Measurements from ENCODE around the gene ATXN7. TPM values are rescaled to one million over a fixed set of nuclear protein-coding genes. Genes with fewer than 3 reads are reported as not detected.

The ATXN7 gene
- total and polyA plus RNA-seq, 10 of the 15 experiments (the other 5 are each of a cell fraction or from before 2014, with no cell fraction given), result 0.83 to 24.6 (median 8.5) TPM

- H3K4me3 ChIP-seq, result no peak overlapping the region
- intact Hi-C loops (cut with micrococcal nuclease; ENCODE audit: unreplicated experiment) (no loop called here), in situ Hi-C loops (cut with MboI) (no loop called here)
- peaks cover 49% of the 10 kb centered on the region for H3K79me2 ChIP-seq (ENCODE audit: control insufficient read depth, insufficient read depth, low read length)
- ChIA-PET RAD21 (ENCODE audit: unreplicated experiment) (no interaction called here), CTCF (interaction anchor here (1.0 to 1.2 kb wide), 2 partner anchors 13 to 111 kb away, joined by 3 read pairs; no protein-coding TSS in a partner anchor), SMC1A (ENCODE audit: uncharacterized antibody, unreplicated experiment) (interaction anchor here (2.0 kb wide), 1 partner anchor 84 kb away, joined by 4 read pairs; no protein-coding TSS in a partner anchor), POLR2A (no interaction called here)
- H3K36me3 ChIP-seq (ENCODE audit: control insufficient read depth in 2 of 2, insufficient read depth in 2 of 2, low read length in 1 of 2), result no peaks in the 10 kb centered on the region
- WGBS (ENCODE audit: insufficient coverage, insufficient replicate concordance, low lambda C conversion rate, missing lambda C conversion rate), result 100% methylated on average over 2 of the region's 2 CpGs
- FAIRE-seq, result no peak
- no peak for DNase-seq (ENCODE audit: low read depth, low spot score)
- no peak overlapping the region for H2AFZ ChIP-seq (ENCODE audit: control insufficient read depth, low read depth, low read length)
- TF ChIP-seq RCOR1 (conservative IDR thresholded peaks at IDR 0.05; ENCODE audit: low read depth, low read length) (no peak), JUND (IDR thresholded peaks at IDR 0.05; ENCODE audit: low read depth, low read length) (no peak), IRF4 (IDR thresholded peaks at IDR 0.05; ENCODE audit: low read depth, low read length) (no peak), RFX5 (IDR thresholded peaks at IDR 0.05; ENCODE audit: low read depth, low read length) (no peak), NRF1 (conservative IDR thresholded peaks at IDR 0.05; ENCODE audit: low read depth, low read length) (no peak)
- H4K20me1 ChIP-seq (ENCODE audit: control insufficient read depth, insufficient read depth), result no peaks in the 10 kb centered on the region
- no peak for ATAC-seq
- peaks cover 11% of the 10 kb centered on the region; the same call in 1 of the 2 replicates for H3K4me1 ChIP-seq (ENCODE audit: control insufficient read depth, insufficient read depth, low read length)
- H3K27ac ChIP-seq (ENCODE audit: control insufficient read depth, insufficient read depth), result no peak overlapping the region
- H3K27me3 ChIP-seq (replicated peaks in 1 of 2; ENCODE audit: control insufficient read depth in 2 of 2, insufficient read depth in 2 of 2, low read length in 1 of 2), result no peaks in the 10 kb centered on the region
- H3K9ac ChIP-seq (ENCODE audit: control insufficient read depth, insufficient read depth, low read length), result no peak overlapping the region
- no TSS peak for BruUV-seq (replicated peaks)
- H3K4me2 ChIP-seq (ENCODE audit: control insufficient read depth, insufficient read depth), result no peak overlapping the region
- H3K9me3 ChIP-seq (replicated peaks; ENCODE audit: control insufficient read depth, insufficient read depth, low read length), result no peaks in the 10 kb centered on the region
These were observed 6.4 kb upstream of the ATXN7 start for GRCh38 chr3:63857311-63857710.

GRCh38 chr3:63860776-63861175 lies 2.9 kb upstream of the ATXN7 start:
- POLR2A ChIA-PET, result interaction anchor here (0.9 kb wide), 2 partner anchors 9 to 16 kb away, joined by 3 to 4 read pairs; no protein-coding TSS in a partner anchor
- no peaks in the 10 kb centered on the region for H3K9me3 ChIP-seq (replicated peaks; ENCODE audit: control insufficient read depth, insufficient read depth, low read length)
- no peak overlapping the region for H2AFZ ChIP-seq (ENCODE audit: control insufficient read depth, low read depth, low read length)
- no peak overlapping the region for H3K4me2 ChIP-seq (ENCODE audit: control insufficient read depth, insufficient read depth)
- ATAC-seq (no peak), FAIRE-seq (no peak), DNase-seq (ENCODE audit: low read depth, low spot score) (no peak)
- intact Hi-C loops (cut with micrococcal nuclease; ENCODE audit: unreplicated experiment) (no loop called here), in situ Hi-C loops (cut with MboI) (no loop called here)
- CTCF ChIA-PET, result interaction anchor here (0.6 to 1.1 kb wide), 3 partner anchors 10 to 34 kb away, joined by 3 to 4 read pairs (median 3); no protein-coding TSS in a partner anchor
- 98% methylated on average over 3 of the region's 3 CpGs for WGBS (ENCODE audit: insufficient coverage, insufficient replicate concordance, low lambda C conversion rate, missing lambda C conversion rate)
- H3K79me2 ChIP-seq (ENCODE audit: control insufficient read depth, insufficient read depth, low read length), result peaks cover 68% of the 10 kb centered on the region
- no TSS peak for BruUV-seq (replicated peaks)
- SMC1A ChIA-PET (ENCODE audit: uncharacterized antibody, unreplicated experiment), result no interaction called here
- RAD21 ChIA-PET (ENCODE audit: unreplicated experiment), result no interaction called here
- H3K4me1 ChIP-seq (ENCODE audit: control insufficient read depth, insufficient read depth, low read length), result peaks cover 8% of the 10 kb centered on the region; the same call in 1 of the 2 replicates
- no peak overlapping the region for H3K4me3 ChIP-seq
- H3K27ac ChIP-seq (ENCODE audit: control insufficient read depth, insufficient read depth), result no peak overlapping the region
- H3K9ac ChIP-seq (ENCODE audit: control insufficient read depth, insufficient read depth, low read length), result no peak overlapping the region
- no peaks in the 10 kb centered on the region for H3K27me3 ChIP-seq (replicated peaks in 1 of 2; ENCODE audit: control insufficient read depth in 2 of 2, insufficient read depth in 2 of 2, low read length in 1 of 2)
- H4K20me1 ChIP-seq (ENCODE audit: control insufficient read depth, insufficient read depth), result no peaks in the 10 kb centered on the region
- no peaks in the 10 kb centered on the region for H3K36me3 ChIP-seq (ENCODE audit: control insufficient read depth in 2 of 2, insufficient read depth in 2 of 2, low read length in 1 of 2)
- TF ChIP-seq DPF2 (IDR thresholded peaks at IDR 0.05), result no peak
- no peak for TF ChIP-seq WRNIP1 (IDR thresholded peaks at IDR 0.05; ENCODE audit: borderline replicate concordance, low read depth, low read length)
- TF ChIP-seq, protein P1, sequence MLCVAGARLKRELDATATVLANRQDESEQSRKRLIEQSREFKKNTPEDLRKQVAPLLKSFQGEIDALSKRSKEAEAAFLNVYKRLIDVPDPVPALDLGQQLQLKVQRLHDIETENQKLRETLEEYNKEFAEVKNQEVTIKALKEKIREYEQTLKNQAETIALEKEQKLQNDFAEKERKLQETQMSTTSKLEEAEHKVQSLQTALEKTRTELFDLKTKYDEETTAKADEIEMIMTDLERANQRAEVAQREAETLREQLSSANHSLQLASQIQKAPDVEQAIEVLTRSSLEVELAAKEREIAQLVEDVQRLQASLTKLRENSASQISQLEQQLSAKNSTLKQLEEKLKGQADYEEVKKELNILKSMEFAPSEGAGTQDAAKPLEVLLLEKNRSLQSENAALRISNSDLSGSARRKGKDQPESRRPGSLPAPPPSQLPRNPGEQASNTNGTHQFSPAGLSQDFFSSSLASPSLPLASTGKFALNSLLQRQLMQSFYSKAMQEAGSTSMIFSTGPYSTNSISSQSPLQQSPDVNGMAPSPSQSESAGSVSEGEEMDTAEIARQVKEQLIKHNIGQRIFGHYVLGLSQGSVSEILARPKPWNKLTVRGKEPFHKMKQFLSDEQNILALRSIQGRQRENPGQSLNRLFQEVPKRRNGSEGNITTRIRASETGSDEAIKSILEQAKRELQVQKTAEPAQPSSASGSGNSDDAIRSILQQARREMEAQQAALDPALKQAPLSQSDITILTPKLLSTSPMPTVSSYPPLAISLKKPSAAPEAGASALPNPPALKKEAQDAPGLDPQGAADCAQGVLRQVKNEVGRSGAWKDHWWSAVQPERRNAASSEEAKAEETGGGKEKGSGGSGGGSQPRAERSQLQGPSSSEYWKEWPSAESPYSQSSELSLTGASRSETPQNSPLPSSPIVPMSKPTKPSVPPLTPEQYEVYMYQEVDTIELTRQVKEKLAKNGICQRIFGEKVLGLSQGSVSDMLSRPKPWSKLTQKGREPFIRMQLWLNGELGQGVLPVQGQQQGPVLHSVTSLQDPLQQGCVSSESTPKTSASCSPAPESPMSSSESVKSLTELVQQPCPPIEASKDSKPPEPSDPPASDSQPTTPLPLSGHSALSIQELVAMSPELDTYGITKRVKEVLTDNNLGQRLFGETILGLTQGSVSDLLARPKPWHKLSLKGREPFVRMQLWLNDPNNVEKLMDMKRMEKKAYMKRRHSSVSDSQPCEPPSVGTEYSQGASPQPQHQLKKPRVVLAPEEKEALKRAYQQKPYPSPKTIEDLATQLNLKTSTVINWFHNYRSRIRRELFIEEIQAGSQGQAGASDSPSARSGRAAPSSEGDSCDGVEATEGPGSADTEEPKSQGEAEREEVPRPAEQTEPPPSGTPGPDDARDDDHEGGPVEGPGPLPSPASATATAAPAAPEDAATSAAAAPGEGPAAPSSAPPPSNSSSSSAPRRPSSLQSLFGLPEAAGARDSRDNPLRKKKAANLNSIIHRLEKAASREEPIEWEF (IDR thresholded peaks at IDR 0.05; ENCODE audit: insufficient replicate concordance, low read depth, low read length), result no peak
- no peak for TF ChIP-seq CREM (IDR thresholded peaks at IDR 0.05; ENCODE audit: low read depth)
- TF ChIP-seq TCF7 (IDR thresholded peaks at IDR 0.05; ENCODE audit: borderline replicate concordance), result no peak
- no peak for TF ChIP-seq ATF7 (IDR thresholded peaks at IDR 0.05; ENCODE audit: low read depth)
- no peak for TF ChIP-seq BMI1 (IDR thresholded peaks at IDR 0.05; ENCODE audit: borderline replicate concordance)
- no peak for TF ChIP-seq KAT2A (conservative IDR thresholded peaks at IDR 0.05; ENCODE audit: control insufficient read depth, low read depth, low read length)

Data from GM12878 (cell line).